Measurements from ENCODE around the gene DCST1.

The DCST1 gene

GRCh38 chr1:154998201-154998780, 35.3 kb upstream of the DCST1 start:
- DNase-seq (ENCODE audit: extremely low spot score): no peak
- ChIA-PET CTCF (interaction anchor here (0.8 to 13.3 kb wide), 19 partner anchors 10 to 517 kb away, joined by 3 to 175 read pairs (median 5); partner anchors contain the start of genes ADAM15, CKS1B, FLAD1 and PBXIP1), POLR2A (interaction anchor here (0.6 to 1.1 kb wide), 2 partner anchors 10 to 38 kb away, joined by 3 read pairs; no protein-coding TSS in a partner anchor)
- TF ChIP-seq, protein P1, sequence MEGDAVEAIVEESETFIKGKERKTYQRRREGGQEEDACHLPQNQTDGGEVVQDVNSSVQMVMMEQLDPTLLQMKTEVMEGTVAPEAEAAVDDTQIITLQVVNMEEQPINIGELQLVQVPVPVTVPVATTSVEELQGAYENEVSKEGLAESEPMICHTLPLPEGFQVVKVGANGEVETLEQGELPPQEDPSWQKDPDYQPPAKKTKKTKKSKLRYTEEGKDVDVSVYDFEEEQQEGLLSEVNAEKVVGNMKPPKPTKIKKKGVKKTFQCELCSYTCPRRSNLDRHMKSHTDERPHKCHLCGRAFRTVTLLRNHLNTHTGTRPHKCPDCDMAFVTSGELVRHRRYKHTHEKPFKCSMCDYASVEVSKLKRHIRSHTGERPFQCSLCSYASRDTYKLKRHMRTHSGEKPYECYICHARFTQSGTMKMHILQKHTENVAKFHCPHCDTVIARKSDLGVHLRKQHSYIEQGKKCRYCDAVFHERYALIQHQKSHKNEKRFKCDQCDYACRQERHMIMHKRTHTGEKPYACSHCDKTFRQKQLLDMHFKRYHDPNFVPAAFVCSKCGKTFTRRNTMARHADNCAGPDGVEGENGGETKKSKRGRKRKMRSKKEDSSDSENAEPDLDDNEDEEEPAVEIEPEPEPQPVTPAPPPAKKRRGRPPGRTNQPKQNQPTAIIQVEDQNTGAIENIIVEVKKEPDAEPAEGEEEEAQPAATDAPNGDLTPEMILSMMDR (IDR thresholded peaks at IDR 0.05; ENCODE audit: control extremely low read depth, extremely low read depth, low read depth, missing control alignments): peak; percentile 23

DNA sequence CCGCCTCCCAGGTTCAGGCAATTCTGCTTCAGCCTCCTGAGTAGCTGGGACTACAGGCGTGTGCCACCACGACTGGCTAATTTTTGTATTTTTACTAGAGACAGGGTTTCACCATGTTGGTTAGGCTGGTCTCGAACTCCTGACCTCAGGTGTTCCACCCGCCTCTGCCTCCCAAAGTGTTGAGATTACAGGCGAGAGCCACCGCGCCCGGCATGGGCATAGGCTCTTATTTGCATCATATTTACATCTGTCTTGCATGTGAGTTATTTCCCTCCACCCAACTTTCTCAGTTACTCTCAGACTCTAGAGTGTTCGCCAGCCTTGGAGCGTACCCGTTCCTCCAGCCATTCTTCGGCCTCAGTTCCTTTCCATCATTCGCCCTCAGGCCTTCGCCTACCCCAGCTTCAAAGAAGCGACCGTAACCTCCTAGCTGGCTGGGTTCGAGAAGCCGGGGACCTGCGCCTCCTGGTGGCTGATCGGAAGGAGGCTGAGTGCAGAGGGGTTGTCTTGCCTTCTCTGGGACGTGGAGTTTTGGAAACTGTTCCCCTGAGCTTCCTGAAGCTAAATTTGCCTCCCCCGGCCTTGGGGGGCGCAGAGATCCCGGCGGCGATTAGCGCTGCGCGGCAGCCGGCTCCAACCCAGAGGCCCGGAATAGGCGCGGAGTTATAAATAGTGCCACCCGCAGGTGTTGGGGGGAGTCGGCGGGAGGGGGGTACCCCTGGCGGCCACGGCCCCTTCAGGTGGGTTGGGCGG, 34.6 kb upstream of the DCST1 start:
- ChIA-PET CTCF (interaction anchor here (0.6 to 13.3 kb wide), 26 partner anchors 9 to 519 kb away, joined by 3 to 175 read pairs (median 5); partner anchors contain the start of genes ADAM15, CKS1B, FLAD1 and PBXIP1), POLR2A (interaction anchor here (0.6 to 1.7 kb wide), 3 partner anchors 11 to 39 kb away, joined by 3 to 4 read pairs (median 3); partner anchors contain the start of gene SHC1)
- DNase-seq (ENCODE audit: extremely low spot score): peak; percentile 81
- TF ChIP-seq, protein P1 (IDR thresholded peaks at IDR 0.05; ENCODE audit: control extremely low read depth, extremely low read depth, low read depth, missing control alignments): peak; percentile 89

DNA sequence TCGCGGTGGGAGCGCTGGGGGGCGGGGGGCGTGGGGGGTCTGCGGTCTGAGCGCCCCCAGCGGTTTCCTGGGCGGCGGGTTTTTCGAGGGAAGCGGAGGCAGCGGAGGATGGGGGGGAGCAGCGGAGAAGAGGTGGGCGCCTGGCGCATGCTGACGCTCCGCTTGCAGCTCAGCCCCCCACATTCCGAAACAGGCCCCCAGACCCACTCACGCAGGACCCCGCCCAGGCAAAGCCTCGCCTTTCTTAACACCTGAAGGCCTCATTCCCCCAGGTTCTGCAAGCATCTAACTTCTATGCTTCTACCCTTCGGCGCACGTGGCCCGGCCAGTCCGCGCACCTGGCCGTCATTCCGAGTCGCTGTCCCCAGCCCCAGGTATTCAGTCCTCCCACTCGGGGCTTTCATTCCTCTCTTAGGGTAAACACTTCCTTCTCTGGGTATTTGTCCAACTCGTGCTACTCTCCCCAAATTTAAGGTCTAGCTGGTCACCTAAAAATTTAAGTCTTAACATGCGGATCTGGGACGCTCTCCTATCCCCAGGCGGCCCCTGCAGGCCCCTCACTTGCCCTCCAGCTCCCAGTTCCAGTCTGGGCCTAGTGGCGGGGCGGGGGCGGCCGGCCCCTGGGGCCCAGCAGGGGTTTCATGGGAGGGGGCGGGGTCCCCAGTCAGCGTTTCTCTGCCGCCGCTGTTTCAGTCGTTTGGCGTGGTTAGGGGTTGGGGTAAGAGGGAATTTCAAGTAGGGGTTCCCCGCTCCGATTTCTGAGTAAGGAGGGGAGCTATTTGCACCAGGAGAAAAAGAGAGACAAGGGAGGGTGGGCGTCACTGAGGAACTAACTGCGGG, 33.8 kb upstream of the DCST1 start:
- CTCF ChIA-PET: interaction anchor here (0.6 to 13.3 kb wide), 28 partner anchors 8 to 520 kb away, joined by 3 to 175 read pairs (median 5); partner anchors contain the start of genes ADAM15, CKS1B, FLAD1 and PBXIP1
- DNase-seq (ENCODE audit: extremely low spot score): peak; percentile 74
- POLR2A ChIA-PET: interaction anchor here (0.9 to 1.7 kb wide), 4 partner anchors 12 to 133 kb away, joined by 3 to 4 read pairs (median 4); partner anchors contain the start of gene SHC1
- TF ChIP-seq, protein P1 (IDR thresholded peaks at IDR 0.05; ENCODE audit: control extremely low read depth, extremely low read depth, low read depth, missing control alignments): peak; percentile 6

DNA sequence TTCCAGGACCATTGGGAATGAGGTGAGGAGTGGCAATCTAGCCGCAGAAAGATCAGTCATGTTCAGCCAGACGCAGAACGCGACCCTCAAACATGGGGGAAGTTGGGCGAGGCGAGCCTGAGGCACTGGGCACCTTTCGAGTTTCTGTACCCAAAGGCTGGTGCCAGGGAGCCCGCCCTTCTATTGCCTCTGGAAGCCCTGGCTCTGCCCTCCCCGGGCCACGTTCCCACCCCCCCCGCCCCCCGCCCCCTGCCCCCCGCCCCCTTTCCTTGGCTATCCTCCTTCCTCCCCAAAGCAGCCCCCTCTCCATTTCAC, 33.3 kb upstream of the DCST1 start:
- no peak for DNase-seq (ENCODE audit: extremely low spot score)
- CTCF ChIA-PET: interaction anchor here (0.7 to 13.3 kb wide), 17 partner anchors 8 to 239 kb away, joined by 3 to 175 read pairs (median 6); partner anchors contain the start of genes CKS1B, FLAD1 and PBXIP1
- POLR2A ChIA-PET: interaction anchor here (0.9 to 1.7 kb wide), 3 partner anchors 19 to 134 kb away, joined by 3 to 4 read pairs (median 4); partner anchors contain the start of gene SHC1
- TF ChIP-seq, protein P1 (IDR thresholded peaks at IDR 0.05; ENCODE audit: control extremely low read depth, extremely low read depth, low read depth, missing control alignments): no peak

GRCh38 chr1:155000726-155001424, 32.7 kb upstream of the DCST1 start:
- POLR2A ChIA-PET: interaction anchor here (0.8 to 1.7 kb wide), 6 partner anchors 20 to 138 kb away, joined by 3 to 4 read pairs (median 4); partner anchors contain the start of genes ADAM15 and SHC1
- TF ChIP-seq, protein P1 (IDR thresholded peaks at IDR 0.05; ENCODE audit: control extremely low read depth, extremely low read depth, low read depth, missing control alignments): no peak
- peak; percentile 83 for DNase-seq (ENCODE audit: extremely low spot score)
- CTCF ChIA-PET: interaction anchor here (0.8 to 13.3 kb wide), 9 partner anchors 7 to 84 kb away, joined by 3 to 175 read pairs (median 7); partner anchors contain the start of genes FLAD1, PBXIP1 and PYGO2

Measured in GM10248 (cell line).